ENCODE data around the gene MCEMP1. TPM values are rescaled to one million over a fixed set of nuclear protein-coding genes. Genes with fewer than 3 reads are reported as not detected.

MCEMP1 gene
- total and polyA plus RNA-seq, 2 experiments from 2014 or later, result not detected

GRCh38 chr19:7646426-7646700 lies 30.5 kb upstream of the MCEMP1 start:
- Mint-ChIP-seq H3K27me3 (ENCODE audit: insufficient read depth, low read depth, poor library complexity) (peaks cover 14% of the 10 kb centered on the region), H3K27ac (no peak overlapping the region), H3K4me1 (no peaks in the 10 kb centered on the region), H3K36me3 (ENCODE audit: low read depth) (peaks cover 3% of the 10 kb centered on the region; the same call in 1 of the 3 replicates), H3K9me3 (no peaks in the 10 kb centered on the region), H3K4me3 (no peak overlapping the region)
- Histone ChIP-seq H4K20me1 (replicated peaks; ENCODE audit: insufficient read depth) (no peaks in the 10 kb centered on the region; the same call in 1 of the 2 replicates), H3K4me3 (no peak overlapping the region), H3K27ac (ENCODE audit: low read depth) (no peak overlapping the region), H3F3A (replicated peaks; ENCODE audit: low read depth) (no peaks in the 10 kb centered on the region), H3K79me2 (replicated peaks; ENCODE audit: insufficient read depth) (no peaks in the 10 kb centered on the region), H2AFZ (no peak overlapping the region), H3K9me2 (ENCODE audit: insufficient read depth) (no peaks in the 10 kb centered on the region), H3K27me3 (ENCODE audit: insufficient read depth) (peaks cover 6% of the 10 kb centered on the region; the same call in 1 of the 2 replicates), H3K36me3 (ENCODE audit: insufficient read depth) (no peaks in the 10 kb centered on the region), H3K4me2 (no peak overlapping the region), H3K4me1 (ENCODE audit: insufficient read depth) (no peaks in the 10 kb centered on the region)
- ATAC-seq (no peak), DNase-seq (ENCODE audit: low spot score) (no peak)
- TF ChIP-seq CTCF (conservative IDR thresholded peaks at IDR 0.05; ENCODE audit: low read depth in 2 of 2) (no peak), ETS1 (IDR thresholded peaks at IDR 0.05) (no peak), ZNF462 (CRISPR knock-in tag; IDR thresholded peaks at IDR 0.05) (no peak), REST (IDR thresholded peaks at IDR 0.05; ENCODE audit: unreplicated experiment) (no peak), CREB1 (CRISPR knock-in tag; IDR thresholded peaks at IDR 0.05; ENCODE audit: low read depth) (no peak), ZNF114 (CRISPR knock-in tag; IDR thresholded peaks at IDR 0.05) (no peak), JUNB (IDR thresholded peaks at IDR 0.05; ENCODE audit: unreplicated experiment) (no peak), ZNF331 (CRISPR knock-in tag; IDR thresholded peaks at IDR 0.05; ENCODE audit: low read depth) (no peak), STAT1 (IDR thresholded peaks at IDR 0.05; ENCODE audit: unreplicated experiment) (no peak), NANOG (IDR thresholded peaks at IDR 0.05; ENCODE audit: borderline replicate concordance) (no peak), EZH2 (IDR thresholded peaks at IDR 0.05; ENCODE audit: low read depth, unreplicated experiment) (no peak), EZH2phosphoT487 (IDR thresholded peaks at IDR 0.05; ENCODE audit: unreplicated experiment) (no peak), POLR2AphosphoS5 (IDR thresholded peaks at IDR 0.05; ENCODE audit: low read depth) (no peak)

Data from GM23338 (cell line).